ENCODE data around the gene NCAM2. TPM values are rescaled to one million over a fixed set of nuclear protein-coding genes. Genes with fewer than 3 reads are reported as not detected.
"Not testable (repeated sequence)": the region's sequence is repeated elsewhere in the genome, so short reads cannot be mapped to it uniquely, and the experiment has no call there.

The NCAM2 gene
- total RNA-seq, 1 experiment from 2014 or later: not detected

- no peak overlapping the region for H3K27ac Mint-ChIP-seq (ENCODE audit: low read depth, unreplicated experiment)
- POLR2A ChIA-PET: no interaction called here
- intact Hi-C loops (cut with micrococcal nuclease): no loop called here
Measured at GRCh38 chr21:21401444-21401843, 403.2 kb downstream of the NCAM2 start.

GRCh38 chr21:21402187-21402586 lies 404.0 kb downstream of the NCAM2 start:
- peaks cover 15% of the 10 kb centered on the region for H3K9me3 Mint-ChIP-seq (ENCODE audit: unreplicated experiment)
- H3K27me3 Mint-ChIP-seq (ENCODE audit: insufficient read depth, unreplicated experiment); POLR2A ChIA-PET; H3K4me3 Mint-ChIP-seq (ENCODE audit: unreplicated experiment); DNase-seq (ENCODE audit: unreplicated experiment); H3K27ac Mint-ChIP-seq (ENCODE audit: low read depth, unreplicated experiment); H3K36me3 Mint-ChIP-seq (ENCODE audit: insufficient read depth, unreplicated experiment); BruUV-seq (replicated peaks); CTCF ChIA-PET; intact Hi-C loops (cut with micrococcal nuclease); H3K4me1 Mint-ChIP-seq (ENCODE audit: insufficient read depth, unreplicated experiment): not testable (repeated sequence)

More at GRCh38 chr21:21401444-21401843, 403.2 kb downstream of the NCAM2 start:
- TF ChIP-seq CTCF (IDR thresholded peaks at IDR 0.05; ENCODE audit: unreplicated experiment): no peak
- Mint-ChIP-seq H3K9me3 (ENCODE audit: unreplicated experiment) (peaks cover 15% of the 10 kb centered on the region), H3K4me1 (ENCODE audit: insufficient read depth, unreplicated experiment) (no peaks in the 10 kb centered on the region), H3K36me3 (ENCODE audit: insufficient read depth, unreplicated experiment) (no peaks in the 10 kb centered on the region), H3K4me3 (ENCODE audit: unreplicated experiment) (no peak overlapping the region), H3K27me3 (ENCODE audit: insufficient read depth, unreplicated experiment) (no peaks in the 10 kb centered on the region)
- CTCF ChIA-PET: no interaction called here
- no TSS peak for BruUV-seq (replicated peaks)
- DNase-seq (ENCODE audit: unreplicated experiment): no peak

- CTCF ChIA-PET; DNase-seq (ENCODE audit: unreplicated experiment); intact Hi-C loops (cut with micrococcal nuclease); BruUV-seq (replicated peaks); H3K36me3 Mint-ChIP-seq (ENCODE audit: insufficient read depth, unreplicated experiment); H3K4me1 Mint-ChIP-seq (ENCODE audit: insufficient read depth, unreplicated experiment); H3K27ac Mint-ChIP-seq (ENCODE audit: low read depth, unreplicated experiment); H3K4me3 Mint-ChIP-seq (ENCODE audit: unreplicated experiment); H3K27me3 Mint-ChIP-seq (ENCODE audit: insufficient read depth, unreplicated experiment): not testable (repeated sequence)
- POLR2A ChIA-PET: interaction anchor here (0.6 kb wide), 1 partner anchor 315 kb away, joined by 3 read pairs; no protein-coding TSS in a partner anchor
- H3K9me3 Mint-ChIP-seq (ENCODE audit: unreplicated experiment): peaks cover 15% of the 10 kb centered on the region
Measured at GRCh38 chr21:21404261-21404660, 406.1 kb downstream of the NCAM2 start.

GRCh38 chr21:21406921-21407320 lies 408.7 kb downstream of the NCAM2 start:
- CTCF ChIA-PET: no interaction called here

GRCh38 chr21:21412096-21412495 lies 413.9 kb downstream of the NCAM2 start:
- Mint-ChIP-seq H3K4me3 (ENCODE audit: unreplicated experiment) (no peak overlapping the region), H3K27me3 (ENCODE audit: insufficient read depth, unreplicated experiment) (no peaks in the 10 kb centered on the region), H3K27ac (ENCODE audit: low read depth, unreplicated experiment) (no peak overlapping the region), H3K9me3 (ENCODE audit: unreplicated experiment) (no peaks in the 10 kb centered on the region), H3K4me1 (ENCODE audit: insufficient read depth, unreplicated experiment) (no peaks in the 10 kb centered on the region), H3K36me3 (ENCODE audit: insufficient read depth, unreplicated experiment) (no peaks in the 10 kb centered on the region)
- ChIA-PET CTCF (no interaction called here), POLR2A (no interaction called here)
- BruUV-seq (replicated peaks): no TSS peak
- intact Hi-C loops (cut with micrococcal nuclease): no loop called here
- no peak for TF ChIP-seq CTCF (IDR thresholded peaks at IDR 0.05; ENCODE audit: unreplicated experiment)
- no peak for DNase-seq (ENCODE audit: unreplicated experiment)

More at GRCh38 chr21:21406921-21407320, 408.7 kb downstream of the NCAM2 start:
- no peak for DNase-seq (ENCODE audit: unreplicated experiment)
- BruUV-seq (replicated peaks): no TSS peak
- Mint-ChIP-seq H3K27me3 (ENCODE audit: insufficient read depth, unreplicated experiment) (no peaks in the 10 kb centered on the region), H3K4me3 (ENCODE audit: unreplicated experiment) (no peak overlapping the region), H3K4me1 (ENCODE audit: insufficient read depth, unreplicated experiment) (no peaks in the 10 kb centered on the region), H3K27ac (ENCODE audit: low read depth, unreplicated experiment) (no peak overlapping the region), H3K9me3 (ENCODE audit: unreplicated experiment) (peaks cover 15% of the 10 kb centered on the region), H3K36me3 (ENCODE audit: insufficient read depth, unreplicated experiment) (no peaks in the 10 kb centered on the region)
- TF ChIP-seq CTCF (IDR thresholded peaks at IDR 0.05; ENCODE audit: unreplicated experiment): no peak
- intact Hi-C loops (cut with micrococcal nuclease): no loop called here
- POLR2A ChIA-PET: no interaction called here
